DMS153 treated with DMSO at 0.1 percent for 48 hours (cell line): Measurements from ENCODE around the gene SH3BGRL3.

Experiments
- DNase-seq: peaks from one replicate; lab custom pipeline; 2025; ENCODE audit not compliant: unreplicated experiment; lab: John Stamatoyannopoulos, UW

The SH3BGRL3 gene

GRCh38 chr1:26277261-26277661 is 2.6 kb upstream of the SH3BGRL3 start:
- DNase-seq, result no peak

- DNase-seq, result no peak
Measured at GRCh38 chr1:26277719-26278118, 2.2 kb upstream of the SH3BGRL3 start.

DNA sequence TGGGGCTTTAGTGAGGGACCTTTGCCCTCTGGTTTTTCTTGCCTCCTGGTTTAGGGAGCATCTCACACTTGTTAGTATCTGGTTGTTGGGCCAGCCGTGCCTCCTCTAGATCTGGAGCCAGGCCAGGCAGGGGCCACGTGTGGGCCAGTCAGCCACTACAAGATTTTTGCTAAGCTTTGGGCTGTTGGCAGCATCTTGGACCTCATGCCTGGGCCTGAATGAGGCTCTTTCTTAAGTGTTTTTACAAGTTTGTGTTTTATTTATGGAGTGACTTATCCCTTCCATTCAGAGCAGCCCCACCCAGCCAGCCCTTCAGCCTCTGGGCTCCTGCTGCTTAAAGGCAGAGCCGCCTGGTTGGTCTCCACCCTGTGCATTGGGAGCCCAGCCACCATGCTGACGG is 1.6 kb upstream of the SH3BGRL3 start:
- DNase-seq, result no peak

GRCh38 chr1:26278724-26279455 is 996 bp upstream of the SH3BGRL3 start:
- no peak for DNase-seq

- DNase-seq, result no peak
Measured at GRCh38 chr1:26280333-26281042, 602 bp downstream of the SH3BGRL3 start.

- DNase-seq, result no peak
Measured at GRCh38 chr1:26281091-26281958, 1.4 kb downstream of the SH3BGRL3 start.

- no peak for DNase-seq
Measured at GRCh38 chr1:26281971-26282370, 2.1 kb downstream of the SH3BGRL3 start.

GRCh38 chr1:26282401-26282918 is 2.6 kb downstream of the SH3BGRL3 start:
- DNase-seq, result no peak

DNA sequence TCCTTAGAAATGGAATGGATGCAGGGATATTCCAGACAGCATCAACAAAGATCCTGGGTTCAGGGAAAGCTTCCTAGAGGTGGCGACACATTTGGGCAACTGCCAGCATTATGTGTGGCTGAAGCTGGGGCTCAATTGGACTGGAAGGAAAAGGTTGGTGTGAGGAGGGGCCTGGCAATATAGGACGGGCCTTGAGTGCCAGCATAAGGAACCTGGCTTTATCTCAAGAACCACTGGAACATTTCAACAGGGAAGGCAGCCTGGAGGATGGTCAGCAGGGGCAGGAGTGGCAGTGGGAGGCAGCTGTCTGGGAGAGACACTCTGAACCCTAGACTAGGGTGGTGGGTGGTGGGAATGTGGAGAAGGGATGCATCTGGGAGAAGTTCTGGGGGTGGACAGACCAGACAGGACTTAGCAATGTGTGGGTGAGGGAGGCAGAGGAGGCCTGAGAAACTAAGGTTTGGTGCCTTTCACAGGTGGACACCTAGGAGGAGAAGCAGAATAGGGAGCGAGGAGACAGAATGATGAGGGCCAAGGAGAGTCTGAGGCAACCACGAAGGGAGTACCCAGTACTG is 3.5 kb downstream of the SH3BGRL3 start:
- no peak for DNase-seq

GRCh38 chr1:26283871-26284596 is 4.1 kb downstream of the SH3BGRL3 start:
- no peak for DNase-seq

DNA sequence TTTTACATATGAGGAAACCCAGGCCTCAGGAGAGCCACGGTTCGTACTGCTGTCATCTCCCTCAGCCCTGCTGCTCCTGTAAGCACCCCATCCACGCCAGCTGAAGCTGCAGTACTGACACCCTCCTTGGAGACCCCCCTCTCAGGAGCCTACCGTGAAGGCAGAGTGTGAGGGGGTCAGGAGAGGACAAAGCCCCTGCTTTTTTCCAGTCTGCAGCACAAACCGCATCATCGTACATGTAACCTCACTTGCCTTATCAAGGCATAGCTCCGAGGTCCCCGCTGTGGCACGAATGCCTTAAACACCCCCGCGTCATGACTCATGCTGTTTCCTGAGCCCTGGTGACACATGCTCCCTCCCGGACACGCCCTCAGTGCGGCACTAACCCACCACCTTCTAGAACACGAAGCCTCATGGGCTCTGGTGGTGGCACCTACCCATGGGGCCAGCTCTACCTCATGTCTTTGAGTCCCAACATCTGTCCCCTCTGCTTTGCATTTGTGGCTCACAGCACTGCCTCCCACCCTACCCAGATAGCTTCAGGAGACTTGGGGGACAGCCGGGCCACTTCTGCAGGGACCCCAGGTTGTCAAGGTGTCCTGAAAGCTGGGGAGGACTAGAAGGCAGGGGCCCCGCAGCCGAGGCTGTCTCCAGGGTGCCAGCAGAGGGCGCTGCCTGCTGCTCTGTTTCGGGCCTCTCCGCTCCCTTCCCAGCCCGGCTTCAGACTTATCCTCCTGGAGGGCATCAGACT is 4.9 kb downstream of the SH3BGRL3 start:
- peak; percentile 48 for DNase-seq

DNA sequence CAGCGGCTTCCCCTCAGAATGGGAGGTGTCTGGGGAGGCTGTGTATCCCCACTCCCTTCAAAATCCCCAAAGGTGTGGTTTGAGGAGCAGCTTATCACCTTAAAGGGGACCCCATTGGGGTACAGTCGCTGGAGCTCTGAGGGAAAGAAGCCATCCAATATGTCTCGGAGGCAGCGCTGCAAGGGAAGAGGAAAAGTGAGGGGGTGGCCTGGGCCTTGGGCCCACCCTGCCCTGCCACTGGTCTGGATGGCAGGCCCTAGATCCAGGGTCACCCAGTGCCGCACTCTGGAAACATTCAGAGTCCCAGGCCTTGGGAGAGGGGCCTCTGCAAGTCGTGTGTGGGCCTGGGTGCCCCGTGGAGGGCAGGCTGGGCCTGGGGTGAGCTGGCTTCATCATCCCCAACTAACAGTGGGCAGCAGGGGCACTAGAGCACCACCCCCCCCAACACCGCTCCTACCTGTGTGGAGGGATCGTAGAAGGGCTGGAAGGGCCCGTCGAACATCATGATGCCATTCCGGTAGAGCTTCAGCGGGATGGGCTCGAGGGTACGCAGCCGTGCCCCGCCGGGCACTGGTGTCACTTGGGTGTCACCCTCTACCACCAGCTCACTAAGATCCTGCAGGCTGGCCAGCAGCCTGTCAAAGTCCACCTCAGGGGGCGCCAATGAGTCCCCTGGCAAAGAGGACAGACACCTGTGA is 5.6 kb downstream of the SH3BGRL3 start:
- no peak for DNase-seq

- DNase-seq, result no peak
Measured at GRCh38 chr1:26286064-26286416, 6.2 kb downstream of the SH3BGRL3 start.

DNA sequence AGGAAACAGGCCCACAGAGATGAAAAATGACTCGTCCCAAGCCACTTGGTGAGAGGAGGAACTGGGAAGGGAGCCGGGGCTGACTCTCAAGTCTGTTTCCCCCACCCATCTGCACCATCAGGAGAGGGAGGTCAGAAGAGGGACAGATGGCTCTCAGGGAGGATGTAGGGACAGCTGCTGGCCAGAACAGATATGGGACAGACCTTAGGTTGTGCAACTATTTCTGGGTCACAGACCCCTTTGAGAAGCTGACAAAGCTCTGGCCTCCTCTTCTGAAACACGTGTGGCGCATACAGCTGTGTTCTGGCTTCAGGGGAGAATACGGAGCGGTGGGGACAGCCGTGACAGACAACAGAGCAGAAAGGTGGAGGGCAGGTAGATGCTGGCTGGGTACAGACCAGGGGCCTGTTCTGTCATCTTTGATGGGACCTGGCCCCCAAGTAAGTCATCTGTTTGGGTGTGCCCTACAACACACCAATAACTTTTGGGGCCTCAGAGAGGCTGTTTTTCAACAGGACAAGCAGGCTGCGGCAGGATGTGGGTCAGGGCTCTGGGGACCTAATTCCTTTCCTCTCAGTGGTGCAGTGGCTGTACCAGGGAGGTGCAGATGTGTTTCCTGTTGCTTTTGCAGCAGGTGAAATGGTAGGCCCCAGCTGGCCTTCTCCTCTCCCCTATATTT is 7.3 kb downstream of the SH3BGRL3 start:
- no peak for DNase-seq

- DNase-seq, result no peak
Measured at GRCh38 chr1:26287811-26288210, 7.9 kb downstream of the SH3BGRL3 start.

GRCh38 chr1:26288311-26288941 is 8.5 kb downstream of the SH3BGRL3 start:
- DNase-seq, result no peak

DNA sequence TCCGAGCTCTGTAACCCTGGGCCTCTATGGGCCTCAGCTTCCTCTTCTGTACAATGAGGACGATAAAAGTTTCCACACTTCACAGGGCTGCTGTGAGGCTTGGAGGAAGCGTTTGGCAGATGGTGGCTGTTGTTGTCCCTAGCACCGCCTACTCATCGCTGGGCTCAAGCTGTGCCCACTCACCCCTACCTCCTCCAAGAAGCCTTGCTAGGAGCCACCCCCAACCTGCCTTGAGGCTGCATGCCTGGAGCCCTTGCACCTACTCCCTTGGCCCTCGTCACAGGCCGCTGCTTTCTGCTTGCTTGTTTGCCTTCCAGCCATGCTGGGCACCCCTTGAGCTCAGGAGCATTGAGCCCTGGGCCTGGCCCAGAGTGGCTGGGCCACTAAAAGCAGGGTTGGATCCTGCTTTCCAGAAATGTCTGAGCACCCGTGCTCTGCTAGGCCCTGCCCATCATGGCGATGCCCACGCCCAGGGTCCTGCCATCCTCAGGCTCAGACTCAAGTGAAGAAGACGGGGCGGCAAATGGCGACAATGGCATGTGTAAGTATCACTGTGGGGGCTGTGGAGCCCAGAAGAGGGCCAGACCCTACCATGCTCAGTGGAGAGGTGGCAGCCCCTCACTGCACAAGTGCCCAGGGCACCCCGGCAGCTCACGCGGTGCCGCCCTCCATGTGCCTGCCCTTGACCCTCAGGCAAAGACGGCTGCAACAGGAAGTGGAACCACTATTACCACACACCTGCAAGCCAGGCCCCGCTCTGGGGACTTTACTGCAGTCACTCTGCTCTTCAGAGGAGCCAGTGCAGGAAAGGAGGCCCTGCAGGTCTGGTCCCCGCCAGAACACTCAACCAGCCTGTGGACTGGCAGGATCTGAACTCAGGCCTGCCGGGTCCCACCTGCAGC is 9.5 kb downstream of the SH3BGRL3 start:
- DNase-seq, result no peak
